GM23248 (cell line): ENCODE data around the gene CALY.

Experiments used
- EZH2 ChIP-seq: fragments of 200-600 bp; sonication (generic); IDR thresholded peaks from 2 replicates; pipeline ENCODE4 v1.6.1; 2018; ENCODE audit warnings: antibody characterized with exemption, mild to moderate bottlenecking; ENCODE audit not compliant: insufficient read depth, poor library complexity, severe bottlenecking
- EZH2phosphoT487 ChIP-seq: fragments of 200-600 bp; sonication (generic); IDR thresholded peaks from 2 replicates; pipeline ENCODE4 v1.6.1; 2018; ENCODE audit warnings: antibody characterized with exemption, moderate library complexity, mild to moderate bottlenecking, low read depth; ENCODE audit not compliant: insufficient read depth

GRCh38 chr10:133366130-133366478 is 29.4 kb upstream of the CALY start:
- TF ChIP-seq EZH2 = no peak
- TF ChIP-seq EZH2phosphoT487 = no peak
